Measurements from ENCODE around the gene PRRT1B.

PRRT1B gene

DNA sequence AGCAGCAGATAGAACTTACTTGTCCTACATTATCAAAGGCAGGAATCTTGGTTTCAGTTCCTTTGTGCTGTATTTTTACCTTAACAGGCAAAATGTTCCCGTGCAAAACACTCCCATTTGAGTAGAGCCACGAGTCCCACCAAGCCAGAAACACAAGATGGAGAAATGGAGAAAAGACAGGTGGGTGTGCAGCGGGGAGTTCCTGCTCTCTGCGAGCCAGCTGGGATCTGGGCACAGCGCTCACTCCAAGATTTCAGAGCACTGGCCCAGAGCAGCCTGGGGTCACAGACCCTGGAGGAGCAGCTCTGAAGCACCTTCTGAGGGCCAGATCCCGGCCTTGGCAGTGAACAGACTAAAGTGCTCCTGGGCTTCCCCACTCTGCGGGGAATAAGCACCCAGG lies 17.1 kb upstream of the PRRT1B start:
- H3F3A ChIP-seq (ENCODE audit: low read depth) = no peaks in the 10 kb centered on the region
- H2AFZ ChIP-seq (ENCODE audit: low read length) = no peak overlapping the region
- H3K27me3 ChIP-seq (ENCODE audit: insufficient read depth, low read length, poor library complexity, severe bottlenecking) = no peaks in the 10 kb centered on the region
- peaks cover 23% of the 10 kb centered on the region; the same call in 1 of the 2 replicates for H3K36me3 ChIP-seq (ENCODE audit: insufficient read depth, low read length)
- no peak for TF ChIP-seq EZH2phosphoT487 (IDR thresholded peaks at IDR 0.05; ENCODE audit: borderline replicate concordance)
- TF ChIP-seq, protein P1, sequence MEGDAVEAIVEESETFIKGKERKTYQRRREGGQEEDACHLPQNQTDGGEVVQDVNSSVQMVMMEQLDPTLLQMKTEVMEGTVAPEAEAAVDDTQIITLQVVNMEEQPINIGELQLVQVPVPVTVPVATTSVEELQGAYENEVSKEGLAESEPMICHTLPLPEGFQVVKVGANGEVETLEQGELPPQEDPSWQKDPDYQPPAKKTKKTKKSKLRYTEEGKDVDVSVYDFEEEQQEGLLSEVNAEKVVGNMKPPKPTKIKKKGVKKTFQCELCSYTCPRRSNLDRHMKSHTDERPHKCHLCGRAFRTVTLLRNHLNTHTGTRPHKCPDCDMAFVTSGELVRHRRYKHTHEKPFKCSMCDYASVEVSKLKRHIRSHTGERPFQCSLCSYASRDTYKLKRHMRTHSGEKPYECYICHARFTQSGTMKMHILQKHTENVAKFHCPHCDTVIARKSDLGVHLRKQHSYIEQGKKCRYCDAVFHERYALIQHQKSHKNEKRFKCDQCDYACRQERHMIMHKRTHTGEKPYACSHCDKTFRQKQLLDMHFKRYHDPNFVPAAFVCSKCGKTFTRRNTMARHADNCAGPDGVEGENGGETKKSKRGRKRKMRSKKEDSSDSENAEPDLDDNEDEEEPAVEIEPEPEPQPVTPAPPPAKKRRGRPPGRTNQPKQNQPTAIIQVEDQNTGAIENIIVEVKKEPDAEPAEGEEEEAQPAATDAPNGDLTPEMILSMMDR (conservative IDR thresholded peaks at IDR 0.05; ENCODE audit: low read length) = no peak
- H4K20me1 ChIP-seq (ENCODE audit: insufficient read depth, low read length, poor library complexity, severe bottlenecking) = peaks cover 4% of the 10 kb centered on the region
- H3K4me2 ChIP-seq (ENCODE audit: low read depth, low read length, poor library complexity, severe bottlenecking) = no peak overlapping the region
- no peaks in the 10 kb centered on the region for H3K9me2 ChIP-seq (replicated peaks; ENCODE audit: low read depth, low read length)
- H3K9ac ChIP-seq (ENCODE audit: low read depth, low read length, poor library complexity, severe bottlenecking) = no peak overlapping the region
- H3K4me1 ChIP-seq (ENCODE audit: insufficient read depth, low read length, poor library complexity, severe bottlenecking) = peaks cover 6% of the 10 kb centered on the region
- no peaks in the 10 kb centered on the region for H3K9me3 ChIP-seq (ENCODE audit: insufficient read depth, low read depth, low read length)
- no peak overlapping the region for H3K4me3 ChIP-seq (ENCODE audit: low read length, poor library complexity, severe bottlenecking)
- peaks cover 27% of the 10 kb centered on the region for H3K79me2 ChIP-seq (ENCODE audit: insufficient read depth, low read length)

DNA sequence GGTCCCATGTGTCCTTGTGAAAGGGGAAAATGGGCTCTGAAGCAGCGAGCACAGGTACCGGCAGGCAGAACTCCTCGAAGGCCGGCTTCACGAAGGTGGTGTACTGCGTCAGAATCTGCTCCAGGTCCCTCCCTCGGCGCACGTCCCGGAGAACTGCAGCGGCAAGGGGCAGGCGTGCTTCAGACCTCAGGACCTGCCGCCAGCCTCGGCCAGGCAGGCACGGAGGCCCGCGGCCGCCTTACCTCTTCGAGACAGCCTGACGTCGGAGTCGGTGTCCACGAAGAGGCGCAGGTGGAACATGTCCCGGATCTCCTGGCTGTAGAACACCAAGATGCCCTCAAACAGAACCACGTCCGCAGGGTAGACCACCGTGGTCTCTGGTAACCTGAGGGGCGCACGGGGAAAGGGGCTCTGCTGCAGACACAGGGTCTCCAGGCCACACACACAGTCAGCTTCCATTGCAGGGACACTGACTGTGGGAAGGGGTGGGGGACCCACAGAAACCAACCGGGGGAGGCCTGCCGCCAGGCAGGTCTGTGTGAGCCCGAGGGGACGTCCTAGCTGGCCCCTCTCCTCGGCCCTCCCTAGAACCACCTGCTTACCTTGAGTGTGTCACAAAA lies 16.3 kb upstream of the PRRT1B start:
- peaks cover 4% of the 10 kb centered on the region for H4K20me1 ChIP-seq (ENCODE audit: insufficient read depth, low read length, poor library complexity, severe bottlenecking)
- H3F3A ChIP-seq (ENCODE audit: low read depth) = no peaks in the 10 kb centered on the region
- H3K9ac ChIP-seq (ENCODE audit: low read depth, low read length, poor library complexity, severe bottlenecking) = peak overlapping the region; percentile 77
- H3K4me3 ChIP-seq (ENCODE audit: low read length, poor library complexity, severe bottlenecking) = peak overlapping the region; percentile 76
- no peaks in the 10 kb centered on the region for H3K9me2 ChIP-seq (replicated peaks; ENCODE audit: low read depth, low read length)
- peaks cover 15% of the 10 kb centered on the region; the same call in 1 of the 2 replicates for H3K36me3 ChIP-seq (ENCODE audit: insufficient read depth, low read length)
- H3K27me3 ChIP-seq (ENCODE audit: insufficient read depth, low read length, poor library complexity, severe bottlenecking) = no peaks in the 10 kb centered on the region
- H3K9me3 ChIP-seq (ENCODE audit: insufficient read depth, low read depth, low read length) = no peaks in the 10 kb centered on the region
- peaks cover 6% of the 10 kb centered on the region for H3K4me1 ChIP-seq (ENCODE audit: insufficient read depth, low read length, poor library complexity, severe bottlenecking)
- TF ChIP-seq, protein P1 (conservative IDR thresholded peaks at IDR 0.05; ENCODE audit: low read length) = no peak
- no peak for TF ChIP-seq EZH2phosphoT487 (IDR thresholded peaks at IDR 0.05; ENCODE audit: borderline replicate concordance)
- H3K79me2 ChIP-seq (ENCODE audit: insufficient read depth, low read length) = peaks cover 27% of the 10 kb centered on the region
- H2AFZ ChIP-seq (ENCODE audit: low read length) = no peak overlapping the region
- H3K4me2 ChIP-seq (ENCODE audit: low read depth, low read length, poor library complexity, severe bottlenecking) = peak overlapping the region; percentile 79

DNA sequence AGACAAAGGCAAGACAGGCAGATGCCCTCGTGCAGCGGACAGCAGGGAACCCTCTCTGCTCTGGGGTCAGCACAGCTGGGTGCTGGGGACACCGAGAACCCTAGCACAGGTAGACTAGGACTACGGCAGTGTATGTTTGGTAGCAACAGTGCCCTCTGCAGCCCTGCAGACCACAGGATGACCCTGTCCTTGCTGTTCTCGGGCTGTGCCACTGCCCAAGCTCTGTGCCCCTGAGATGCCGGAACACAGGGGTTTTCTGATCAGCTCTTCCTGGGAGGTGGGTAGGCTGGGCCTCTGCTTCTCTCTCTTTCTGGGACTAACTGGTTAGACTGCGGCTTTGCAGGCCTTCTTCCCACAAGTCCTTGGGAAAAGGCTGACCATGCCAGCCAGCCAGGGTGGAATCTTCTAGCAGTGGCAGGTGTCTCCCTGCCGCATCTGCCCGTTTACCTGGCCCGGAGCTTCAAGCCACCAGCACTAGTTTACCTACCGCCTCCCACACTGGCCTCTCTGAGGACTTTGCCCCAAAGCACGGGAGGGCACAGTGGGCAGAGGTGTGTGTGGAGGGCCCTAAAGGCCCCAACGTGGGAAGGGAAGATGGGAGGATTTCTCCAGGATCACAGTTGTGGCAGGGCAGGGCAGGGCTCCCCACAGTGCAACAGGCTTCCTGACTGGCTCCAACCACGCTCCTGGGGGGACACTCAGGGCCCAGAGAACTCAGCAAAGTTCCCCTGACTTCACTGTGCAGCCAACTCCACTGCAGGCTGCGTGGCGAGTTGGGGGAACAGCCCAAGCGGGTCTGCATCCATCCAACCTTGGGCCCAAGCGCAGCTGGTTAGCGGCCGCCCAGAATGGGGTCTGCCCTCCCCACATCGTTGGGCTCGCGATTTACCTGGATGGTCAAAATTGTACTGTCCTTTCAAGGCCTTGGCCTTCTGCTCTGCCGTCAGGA lies 15.5 kb upstream of the PRRT1B start:
- Histone ChIP-seq H3K9me3 (ENCODE audit: insufficient read depth, low read depth, low read length) (no peaks in the 10 kb centered on the region), H4K20me1 (ENCODE audit: insufficient read depth, low read length, poor library complexity, severe bottlenecking) (peaks cover 4% of the 10 kb centered on the region), H3F3A (ENCODE audit: low read depth) (no peaks in the 10 kb centered on the region), H3K79me2 (ENCODE audit: insufficient read depth, low read length) (peaks cover 27% of the 10 kb centered on the region), H3K27me3 (ENCODE audit: insufficient read depth, low read length, poor library complexity, severe bottlenecking) (no peaks in the 10 kb centered on the region), H3K9ac (ENCODE audit: low read depth, low read length, poor library complexity, severe bottlenecking) (peak overlapping the region; percentile 77), H3K4me2 (ENCODE audit: low read depth, low read length, poor library complexity, severe bottlenecking) (peak overlapping the region; percentile 79), H3K4me3 (ENCODE audit: low read length, poor library complexity, severe bottlenecking) (peak overlapping the region; percentile 76), H3K4me1 (ENCODE audit: insufficient read depth, low read length, poor library complexity, severe bottlenecking) (peaks cover 14% of the 10 kb centered on the region), H3K36me3 (ENCODE audit: insufficient read depth, low read length) (peaks cover 7% of the 10 kb centered on the region; the same call in 1 of the 2 replicates), H3K9me2 (replicated peaks; ENCODE audit: low read depth, low read length) (no peaks in the 10 kb centered on the region), H2AFZ (ENCODE audit: low read length) (no peak overlapping the region)
- no peak for TF ChIP-seq EZH2phosphoT487 (IDR thresholded peaks at IDR 0.05; ENCODE audit: borderline replicate concordance)
- TF ChIP-seq, protein P1 (conservative IDR thresholded peaks at IDR 0.05; ENCODE audit: low read length) = peak; percentile 23; the same call in 1 of the 2 replicates

All from Loucy (cell line).